GM19035 (cell line): ENCODE measurements around the gene BSN.

Source experiments
- ATAC-seq: cut with Tn5 transposase; IDR thresholded peaks from one replicate; pipeline ENCODE4 v1.9.1; 2021; ENCODE audit not compliant: unreplicated experiment

BSN gene

GRCh38 chr3:49652218-49652902 lies 98.1 kb downstream of the BSN start:
- ATAC-seq: no peak

- no peak for ATAC-seq
Measured at GRCh38 chr3:49652903-49653415, 98.7 kb downstream of the BSN start.

DNA sequence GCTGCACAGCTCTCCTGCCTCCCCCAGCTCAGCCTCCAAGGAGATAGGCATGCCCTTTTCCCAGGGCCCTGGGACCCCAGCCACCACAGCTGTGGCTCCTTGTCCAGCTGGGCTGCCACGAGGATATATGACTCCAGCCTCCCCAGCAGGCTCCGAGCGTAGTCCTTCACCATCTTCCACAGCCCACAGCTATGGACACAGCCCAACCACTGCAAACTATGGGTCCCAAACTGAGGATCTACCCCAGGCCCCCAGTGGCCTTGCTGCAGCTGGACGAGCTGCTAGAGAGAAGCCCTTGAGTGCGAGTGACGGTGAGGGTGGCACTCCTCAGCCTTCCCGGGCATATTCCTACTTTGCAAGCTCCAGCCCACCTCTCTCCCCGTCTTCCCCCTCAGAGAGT lies 99.3 kb downstream of the BSN start:
- no peak for ATAC-seq

- no peak for ATAC-seq
Measured at GRCh38 chr3:49654176-49654825, 100.0 kb downstream of the BSN start.

- no peak for ATAC-seq
Measured at GRCh38 chr3:49654955-49655556, 100.8 kb downstream of the BSN start.

- ATAC-seq: no peak
Measured at GRCh38 chr3:49655731-49656285, 101.5 kb downstream of the BSN start.

- ATAC-seq: no peak
Measured at GRCh38 chr3:49656541-49657112, 102.3 kb downstream of the BSN start.

DNA sequence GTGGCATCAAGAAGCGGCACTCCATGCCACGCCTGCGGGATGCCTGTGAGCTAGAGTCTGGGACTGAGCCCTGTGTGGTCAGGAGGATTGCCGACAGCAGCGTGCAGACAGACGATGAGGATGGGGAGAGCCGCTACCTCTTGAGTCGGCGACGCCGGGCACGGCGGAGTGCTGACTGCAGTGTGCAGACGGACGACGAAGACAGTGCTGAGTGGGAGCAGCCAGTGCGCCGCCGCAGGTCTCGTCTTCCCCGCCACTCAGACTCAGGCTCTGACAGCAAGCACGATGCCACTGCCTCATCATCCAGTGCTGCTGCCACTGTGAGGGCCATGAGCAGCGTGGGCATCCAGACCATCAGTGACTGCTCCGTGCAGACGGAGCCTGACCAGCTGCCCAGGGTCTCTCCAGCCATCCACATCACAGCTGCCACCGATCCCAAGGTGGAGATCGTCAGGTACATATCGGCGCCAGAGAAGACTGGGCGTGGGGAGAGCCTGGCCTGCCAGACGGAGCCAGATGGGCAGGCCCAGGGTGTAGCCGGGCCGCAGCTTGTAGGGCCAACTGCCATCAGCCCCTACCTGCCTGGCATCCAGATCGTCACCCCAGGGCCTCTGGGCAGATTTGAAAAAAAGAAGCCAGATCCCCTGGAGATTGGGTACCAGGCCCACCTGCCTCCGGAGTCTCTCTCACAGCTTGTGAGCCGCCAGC lies 103.1 kb downstream of the BSN start:
- ATAC-seq: no peak

DNA sequence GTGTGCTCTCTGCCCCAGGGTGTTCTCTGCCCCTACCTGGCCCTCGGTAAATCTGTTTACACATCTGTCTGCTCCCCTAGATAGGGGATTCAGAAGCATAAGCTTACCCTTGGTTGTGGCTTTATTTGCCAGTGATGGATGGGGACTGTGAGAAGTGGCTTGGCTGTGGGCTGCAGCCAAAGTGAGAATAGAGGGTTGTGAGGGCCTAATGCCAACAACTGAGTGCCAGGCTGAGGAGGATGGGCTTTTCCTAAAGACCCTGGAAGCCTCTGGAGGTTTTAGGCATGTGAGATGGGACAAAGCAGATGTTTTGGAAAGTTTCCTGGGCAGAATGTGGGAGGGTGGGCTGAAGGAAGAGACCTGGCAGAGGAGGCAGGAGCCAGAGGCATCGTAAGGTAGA lies 104.4 kb downstream of the BSN start:
- no peak for ATAC-seq

GRCh38 chr3:49659756-49660155 lies 105.5 kb downstream of the BSN start:
- no peak for ATAC-seq

DNA sequence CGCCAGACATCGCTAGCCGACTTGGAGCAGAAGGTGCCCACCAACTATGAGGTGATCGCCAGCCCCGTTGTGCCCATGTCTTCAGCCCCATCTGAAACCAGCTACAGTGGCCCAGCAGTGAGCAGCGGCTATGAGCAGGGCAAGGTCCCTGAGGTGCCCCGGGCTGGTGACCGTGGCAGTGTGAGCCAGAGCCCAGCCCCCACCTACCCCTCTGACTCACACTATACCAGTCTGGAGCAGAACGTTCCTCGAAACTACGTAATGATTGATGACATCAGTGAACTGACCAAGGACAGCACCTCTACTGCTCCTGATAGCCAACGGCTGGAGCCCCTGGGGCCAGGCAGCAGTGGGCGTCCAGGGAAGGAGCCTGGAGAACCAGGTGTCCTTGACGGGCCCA lies 107.0 kb downstream of the BSN start:
- no peak for ATAC-seq

GRCh38 chr3:49662021-49662420 lies 107.7 kb downstream of the BSN start:
- no peak for ATAC-seq

DNA sequence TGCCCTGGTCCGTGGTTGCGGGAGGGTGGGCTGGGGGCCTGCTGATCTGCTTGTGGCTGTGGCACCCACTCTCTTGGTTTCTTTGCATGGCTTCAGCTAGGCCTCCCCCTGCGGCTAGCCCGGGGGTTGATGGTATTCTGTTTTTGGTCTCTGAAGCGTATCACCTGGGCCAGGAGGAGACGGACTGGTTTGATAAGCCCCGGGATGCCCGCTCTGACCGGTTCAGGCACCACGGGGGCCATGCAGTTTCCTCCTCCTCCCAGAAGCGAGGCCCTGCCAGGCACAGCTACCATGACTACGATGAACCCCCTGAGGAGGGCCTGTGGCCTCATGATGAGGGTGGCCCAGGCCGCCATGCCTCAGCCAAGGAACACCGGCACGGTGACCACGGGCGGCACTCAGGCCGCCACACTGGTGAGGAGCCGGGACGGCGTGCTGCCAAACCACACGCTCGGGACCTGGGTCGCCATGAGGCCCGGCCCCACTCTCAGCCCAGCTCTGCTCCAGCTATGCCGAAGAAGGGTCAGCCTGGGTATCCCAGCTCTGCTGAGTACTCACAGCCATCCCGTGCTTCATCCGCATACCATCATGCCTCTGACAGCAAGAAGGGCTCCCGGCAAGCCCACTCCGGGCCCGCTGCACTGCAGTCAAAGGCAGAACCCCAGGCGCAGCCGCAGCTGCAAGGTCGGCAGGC lies 108.6 kb downstream of the BSN start:
- ATAC-seq: no peak

GRCh38 chr3:49663831-49664230 lies 109.6 kb downstream of the BSN start:
- ATAC-seq: no peak

- ATAC-seq: no peak
Measured at GRCh38 chr3:49664300-49664699, 110.0 kb downstream of the BSN start.

- ATAC-seq: no peak
Measured at GRCh38 chr3:49665822-49666519, 111.7 kb downstream of the BSN start.

- ATAC-seq: no peak
Measured at GRCh38 chr3:49666592-49666991, 112.3 kb downstream of the BSN start.

DNA sequence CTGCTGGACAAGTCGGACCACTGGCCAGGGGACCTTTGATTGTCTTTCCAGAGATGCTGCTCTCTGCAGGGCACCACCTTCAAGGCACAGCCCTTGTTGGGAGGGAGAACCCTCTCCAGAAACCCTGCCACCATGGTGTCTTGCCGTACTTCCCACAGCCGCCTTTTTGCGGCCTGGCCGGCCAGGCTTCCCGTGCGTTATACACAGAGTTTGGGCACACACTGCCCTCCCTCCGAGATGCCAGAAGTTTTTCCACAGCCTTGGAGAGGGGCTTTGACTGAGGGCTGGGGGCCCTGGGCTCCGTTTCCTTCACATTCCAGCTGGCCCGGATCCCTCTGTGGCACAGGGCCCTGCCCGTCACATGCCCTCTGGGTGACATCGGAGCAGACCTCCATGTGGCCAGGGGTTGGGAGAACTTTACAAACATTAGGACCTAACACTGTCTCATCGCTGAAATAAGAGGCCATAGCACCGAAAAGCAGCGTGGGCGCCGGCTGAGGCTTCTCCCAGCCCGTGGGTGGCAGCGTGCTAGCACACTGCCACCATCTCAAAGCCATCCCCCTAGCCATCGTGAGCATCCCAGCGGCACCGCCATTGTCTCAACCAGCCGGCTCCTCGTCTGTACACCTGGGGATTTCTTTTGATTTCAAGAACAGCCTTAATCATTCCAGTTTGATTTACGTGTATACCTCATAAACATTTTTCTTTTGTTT lies 113.6 kb downstream of the BSN start:
- ATAC-seq: no peak

DNA sequence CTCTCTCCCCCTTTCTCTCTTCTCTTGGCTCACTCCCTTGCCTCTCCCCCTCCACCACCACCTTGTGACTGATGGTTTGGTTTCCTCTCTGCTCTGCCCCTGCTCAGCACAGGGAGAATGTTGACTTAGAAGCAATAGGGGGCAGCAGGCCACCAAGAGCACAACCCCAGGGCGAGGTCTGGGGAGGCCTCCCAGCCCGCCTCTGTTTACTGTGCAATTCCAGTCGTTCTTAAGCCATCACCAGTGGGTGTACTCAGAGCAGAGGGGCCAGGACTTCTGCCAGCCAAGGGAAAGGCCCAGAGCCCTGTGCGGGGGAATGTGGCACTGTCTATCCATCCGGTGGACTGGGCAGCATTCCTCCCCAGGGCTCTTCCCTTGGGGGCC lies 114.1 kb downstream of the BSN start:
- no peak for ATAC-seq
